ENCODE results near the gene CERS4.
A peak's percentile ranks its signal among the peaks of the same experiment; 100 is the strongest.
"Not testable (repeated sequence)": the region's sequence is repeated elsewhere in the genome, so short reads cannot be mapped to it uniquely, and the experiment has no call there.

The CERS4 gene

GRCh38 chr19:8244442-8244841, 35.3 kb downstream of the CERS4 start:
- no peak for DNase-seq

- no peak for DNase-seq
Observed at GRCh38 chr19:8245869-8246835, 37.0 kb downstream of the CERS4 start.

- not testable (repeated sequence) for DNase-seq
Observed at GRCh38 chr19:8247129-8247890, 38.1 kb downstream of the CERS4 start.

- no peak for DNase-seq
Observed at GRCh38 chr19:8248348-8249328, 39.5 kb downstream of the CERS4 start.

- DNase-seq, result no peak
Observed at GRCh38 chr19:8250596-8250995, 41.4 kb downstream of the CERS4 start.

- no peak for DNase-seq
Observed at GRCh38 chr19:8251025-8251472, 41.9 kb downstream of the CERS4 start.

- peak; percentile 81 for DNase-seq
Observed at GRCh38 chr19:8252922-8253589, 43.9 kb downstream of the CERS4 start.

- DNase-seq, result no peak
Observed at GRCh38 chr19:8253678-8254077, 44.5 kb downstream of the CERS4 start.

- DNase-seq, result peak; percentile 43
Observed at GRCh38 chr19:8254286-8255001, 45.3 kb downstream of the CERS4 start.

GRCh38 chr19:8255426-8256125, 46.4 kb downstream of the CERS4 start:
- DNase-seq, result no peak

- DNase-seq, result no peak
Observed at GRCh38 chr19:8256276-8257051, 47.3 kb downstream of the CERS4 start.

- DNase-seq, result no peak
Observed at GRCh38 chr19:8257052-8257443, 47.9 kb downstream of the CERS4 start.

GRCh38 chr19:8259142-8259921, 50.2 kb downstream of the CERS4 start:
- no peak for DNase-seq

GRCh38 chr19:8259922-8260247, 50.7 kb downstream of the CERS4 start:
- no peak for DNase-seq

- DNase-seq, result no peak
Observed at GRCh38 chr19:8261347-8261746, 52.2 kb downstream of the CERS4 start.

- no peak for DNase-seq
Observed at GRCh38 chr19:8261881-8262280, 52.7 kb downstream of the CERS4 start.

- no peak for DNase-seq
Observed at GRCh38 chr19:8262431-8262830, 53.3 kb downstream of the CERS4 start.

- DNase-seq, result not testable (repeated sequence)
Observed at GRCh38 chr19:8264248-8264647, 55.1 kb downstream of the CERS4 start.

- DNase-seq, result no peak
Observed at GRCh38 chr19:8265872-8266271, 56.7 kb downstream of the CERS4 start.

All from NCI-H2171 treated with DMSO at 0.1 percent for 48 hours (cell line).